GM18505 (cell line): ENCODE results near the gene OR51B4.

Source experiments
- ATAC-seq: cut with Tn5 transposase; IDR thresholded peaks from one replicate; pipeline ENCODE4 v1.9.1; 2021; ENCODE audit not compliant: unreplicated experiment
- POLR2A ChIP-seq: IDR thresholded peaks from 4 replicates; pipeline ENCODE4 v1.6.1; 2011; ENCODE audit warnings: borderline replicate concordance; ENCODE audit not compliant: insufficient read depth, insufficient read length; ENCODE audit errors: extremely low read depth

Gene OR51B4

GRCh38 chr11:5252192-5252918 lies 49.4 kb downstream of the OR51B4 start:
- no peak for ATAC-seq
- no peak for TF ChIP-seq POLR2A

GRCh38 chr11:5251746-5252145 lies 50.0 kb downstream of the OR51B4 start:
- ATAC-seq = no peak
- no peak for TF ChIP-seq POLR2A
